HG03378 (cell line): ENCODE data around the gene ZNF319.

Experiments
- ATAC-seq: cut with Tn5 transposase; IDR thresholded peaks from one replicate; pipeline ENCODE4 v1.9.1; 2021; ENCODE audit warnings: mild to moderate bottlenecking, moderate library complexity; ENCODE audit not compliant: unreplicated experiment

ZNF319 gene

GRCh38 chr16:58037365-58038057 lies 37.0 kb upstream of the ZNF319 start:
- no peak for ATAC-seq

GRCh38 chr16:58036943-58037342 lies 36.5 kb upstream of the ZNF319 start:
- ATAC-seq: no peak

DNA sequence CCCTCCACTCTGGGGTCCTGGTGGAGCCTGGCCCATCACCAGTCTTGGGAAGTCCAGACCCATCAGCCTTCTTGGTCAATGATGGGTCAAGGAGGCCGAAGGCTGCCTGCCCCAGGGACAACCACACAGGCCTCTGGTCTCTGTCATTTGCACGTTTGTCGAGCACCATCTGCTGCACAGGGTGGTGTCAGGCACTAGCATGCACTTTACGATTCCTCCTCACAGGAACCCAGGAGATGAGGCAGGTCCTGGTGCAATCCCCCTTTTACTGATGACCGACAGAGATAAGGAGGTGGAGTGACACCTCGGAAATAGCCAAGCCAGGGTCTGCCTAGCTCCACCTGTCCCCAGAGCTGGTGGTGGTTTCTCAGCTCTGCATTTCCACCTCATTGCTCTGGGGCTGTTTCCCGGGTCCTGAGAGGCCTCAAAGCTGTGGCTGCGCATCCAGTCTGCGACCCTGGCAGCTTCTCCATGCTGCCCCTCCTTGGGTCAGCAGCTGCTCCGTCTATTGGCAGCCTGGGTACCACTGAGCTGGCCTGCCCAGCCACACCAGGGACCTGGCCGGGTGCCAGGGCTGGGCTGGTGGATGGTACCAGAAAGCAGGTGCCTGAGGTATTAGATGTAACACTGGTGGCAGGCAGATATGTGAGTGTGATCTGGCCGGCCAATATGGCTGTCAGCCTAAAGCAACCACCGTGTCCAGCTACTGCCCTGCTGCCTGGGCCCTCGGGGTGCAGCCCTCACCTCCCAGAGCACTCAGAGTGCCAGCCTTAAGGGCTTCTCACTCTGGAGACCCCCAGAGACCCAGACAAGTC lies 35.1 kb upstream of the ZNF319 start:
- ATAC-seq: no peak

- no peak for ATAC-seq
These were observed 34.3 kb upstream of the ZNF319 start for GRCh38 chr16:58034774-58035173.

- no peak for ATAC-seq
These were observed 33.7 kb upstream of the ZNF319 start for GRCh38 chr16:58034128-58034685.

- ATAC-seq: no peak
These were observed 32.3 kb upstream of the ZNF319 start for GRCh38 chr16:58032710-58033293.

DNA sequence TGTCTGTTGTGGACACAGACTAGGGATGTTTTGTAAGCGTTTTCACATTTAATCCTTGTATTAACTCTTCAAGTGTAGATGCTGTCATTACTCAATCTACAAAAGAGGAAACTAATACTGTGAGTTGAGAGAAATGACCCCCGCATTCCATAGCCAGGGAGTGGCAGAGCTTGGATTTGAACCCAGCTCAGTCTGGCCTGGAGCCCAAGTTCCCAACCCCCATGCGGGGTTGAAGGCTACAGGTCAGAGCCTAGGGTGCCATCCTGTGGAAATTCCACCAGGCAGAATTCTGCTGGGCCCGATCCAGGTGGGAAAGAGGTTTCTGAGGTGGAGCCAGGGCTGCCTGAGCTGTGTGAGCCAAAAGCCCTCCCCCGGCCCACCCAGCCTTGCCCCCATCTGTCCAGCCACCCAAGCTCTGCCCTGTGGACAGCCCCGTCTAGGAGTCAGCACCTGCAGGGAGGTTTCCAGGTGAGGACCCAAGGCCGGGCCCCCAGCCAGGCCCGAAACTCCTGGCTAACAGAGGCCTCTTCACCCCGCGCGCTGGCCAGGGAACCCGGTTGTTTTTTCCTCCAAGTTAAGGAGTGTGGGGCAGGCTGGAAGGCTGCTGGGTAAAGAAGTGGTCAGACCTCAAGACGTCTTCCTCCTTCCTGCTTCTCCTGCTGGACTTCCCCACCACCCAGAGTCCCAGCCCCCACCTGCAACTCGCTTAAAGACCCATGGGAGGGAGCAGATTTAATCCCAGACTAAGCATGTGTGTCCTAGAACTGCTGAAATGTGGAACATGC lies 30.7 kb upstream of the ZNF319 start:
- no peak for ATAC-seq

- ATAC-seq: no peak
These were observed 29.8 kb upstream of the ZNF319 start for GRCh38 chr16:58030136-58030840.

DNA sequence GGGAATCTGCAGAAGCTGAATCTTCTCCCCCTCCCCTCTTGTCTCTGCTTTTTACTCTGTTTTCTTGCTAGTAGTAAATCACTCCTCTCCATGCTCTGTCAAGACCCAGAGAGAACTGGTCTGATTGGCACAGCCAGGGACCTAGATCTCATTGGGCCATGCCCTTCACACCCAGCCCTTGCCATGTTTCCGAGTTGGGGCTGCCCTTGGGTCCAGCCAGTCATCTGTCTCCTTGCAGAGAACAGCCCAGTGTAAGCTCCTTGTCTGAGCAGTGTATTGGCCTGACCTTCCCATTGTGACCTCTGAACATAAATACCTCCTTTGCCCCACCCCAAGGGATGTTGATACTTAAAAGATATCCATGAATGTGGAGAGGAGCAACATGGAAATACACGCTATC lies 28.9 kb upstream of the ZNF319 start:
- ATAC-seq: no peak

GRCh38 chr16:58028541-58029070 lies 28.1 kb upstream of the ZNF319 start:
- no peak for ATAC-seq

GRCh38 chr16:58027916-58028455 lies 27.5 kb upstream of the ZNF319 start:
- no peak for ATAC-seq

- no peak for ATAC-seq
These were observed 26.9 kb upstream of the ZNF319 start for GRCh38 chr16:58027161-58027915.

- ATAC-seq: no peak
These were observed 26.3 kb upstream of the ZNF319 start for GRCh38 chr16:58026705-58027160.

DNA sequence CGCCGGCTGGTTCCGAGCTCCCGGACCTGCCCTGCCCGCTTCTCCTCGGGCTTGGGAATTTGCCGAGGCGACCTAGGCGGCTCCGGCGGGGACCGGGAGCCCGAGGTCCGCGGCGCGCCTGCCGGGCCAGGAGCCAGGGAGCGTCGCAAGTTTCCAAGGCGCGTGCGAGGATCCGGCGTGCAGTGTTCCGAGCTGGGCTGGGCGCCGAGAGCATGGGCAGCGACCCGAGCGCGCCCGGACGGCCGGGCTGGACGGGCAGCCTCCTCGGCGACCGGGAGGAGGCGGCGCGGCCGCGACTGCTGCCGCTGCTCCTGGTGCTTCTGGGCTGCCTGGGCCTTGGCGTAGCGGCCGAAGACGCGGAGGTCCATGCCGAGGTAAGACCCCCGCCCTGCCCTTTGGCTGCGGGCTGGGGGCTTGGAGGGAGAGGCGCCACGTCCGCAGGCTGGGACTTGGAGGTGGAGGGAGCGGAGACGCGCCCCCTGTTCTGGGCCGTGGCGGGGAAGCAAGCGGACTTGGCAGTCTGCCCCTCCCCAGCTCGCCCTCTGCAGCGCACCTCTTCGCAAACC lies 25.8 kb upstream of the ZNF319 start:
- ATAC-seq: no peak

DNA sequence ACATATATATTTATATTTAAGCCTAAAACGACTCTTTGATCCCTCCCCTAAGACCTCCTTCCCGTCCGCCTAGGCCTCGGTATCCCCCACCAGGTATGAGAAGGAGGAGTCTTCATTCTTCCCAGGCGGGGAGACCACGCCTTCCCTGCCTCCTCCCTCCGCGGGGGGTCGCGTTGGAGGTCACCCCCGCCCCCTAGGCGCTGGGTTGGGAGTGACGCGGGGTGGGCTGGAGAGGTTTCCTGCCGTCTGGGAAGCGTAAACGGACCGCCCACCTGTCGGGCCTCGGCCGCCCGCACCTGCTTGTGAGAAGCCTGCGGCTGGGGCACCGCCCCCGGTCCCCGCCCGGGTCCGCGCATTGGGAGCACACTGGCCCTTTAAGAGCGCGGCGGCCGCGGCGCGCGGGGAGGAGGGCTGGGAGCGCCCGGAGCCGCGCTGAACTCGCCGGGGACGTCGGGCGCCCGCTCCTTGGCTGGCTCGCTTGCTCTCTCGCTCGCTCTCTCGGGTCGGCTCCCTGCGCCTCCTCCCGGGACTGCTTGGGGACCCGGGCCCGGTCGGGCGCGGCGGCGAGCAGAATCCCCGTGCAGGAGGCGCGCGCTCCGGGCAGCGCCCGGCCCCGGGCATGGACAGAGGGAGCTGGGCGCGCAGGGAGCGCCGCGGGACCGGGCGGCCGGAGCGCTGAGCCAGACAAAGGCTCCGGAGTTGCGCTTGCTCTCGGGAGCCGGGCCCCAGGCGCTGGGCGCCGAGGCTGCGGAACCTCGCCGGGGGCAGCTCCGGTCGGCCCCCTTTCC lies 25.1 kb upstream of the ZNF319 start, which contains the start of gene MMP15:
MMP15 (plus strand) TSS at position 404 of the 788 bp plus-strand sequence. CDS start 597 bp downstream, outside the sequence.
- ATAC-seq: no peak

GRCh38 chr16:58024486-58025350 lies 24.2 kb upstream of the ZNF319 start:
- no peak for ATAC-seq
